SH-SY5Y (cell line): Measurements from ENCODE around the gene RBM19.

Experiments used
- GATA2 ChIP-seq: IDR thresholded peaks from 2 replicates; pipeline ENCODE4 v1.6.1; 2011; ENCODE audit warnings: mild to moderate bottlenecking, low read depth, low read length
- GATA3 ChIP-seq: IDR thresholded peaks from 2 replicates; pipeline ENCODE4 v1.6.1; 2011; ENCODE audit warnings: low read depth, mild to moderate bottlenecking, low read length, moderate library complexity

GRCh38 chr12:113950873-113951272 lies 15.3 kb downstream of the RBM19 start:
- TF ChIP-seq GATA2, result no peak
- TF ChIP-seq GATA3, result no peak
